Lower leg skin (tissue), 3 donors: Measurements from ENCODE around the gene CDH15.

ENCODE experiments used
- POLR2A ChIP-seq, 2 donors: fragments of 450-650 bp; IDR thresholded peaks; one replicate each; pipeline ENCODE4 v1.6.1; 2016 to 2017; ENCODE audit warnings: antibody characterized with exemption in 2 of 2, mild to moderate bottlenecking in 1 of 2, moderate library complexity in 1 of 2
- TF ChIP-seq, protein P1 (sequence below), 3 donors: fragments of 450-650 bp; IDR thresholded peaks; one replicate each; pipeline ENCODE4 v1.5.1; 2016; ENCODE audit warnings: antibody characterized with exemption in 3 of 3, mild to moderate bottlenecking in 3 of 3, moderate library complexity in 2 of 3

DNA sequence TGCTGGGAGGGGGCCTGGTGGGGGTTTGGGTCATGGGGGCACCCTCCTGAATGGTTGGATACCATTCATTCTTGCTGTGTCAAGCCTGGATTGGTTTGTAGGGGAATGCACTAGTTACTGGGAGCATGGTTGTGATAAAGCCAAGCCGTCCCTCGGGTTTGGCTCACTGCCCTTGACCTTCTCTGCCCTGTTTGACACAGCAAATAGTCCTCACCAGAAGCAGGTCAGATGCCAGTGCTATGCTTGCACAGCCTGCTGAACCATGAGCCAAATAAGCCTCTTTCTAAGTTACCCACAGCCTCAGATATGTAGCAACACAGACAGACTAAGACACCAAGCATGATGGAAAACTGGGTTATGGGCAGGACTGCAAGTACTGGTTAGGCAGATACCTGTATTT is 60.6 kb downstream of the CDH15 start:
- TF ChIP-seq, protein P1, sequence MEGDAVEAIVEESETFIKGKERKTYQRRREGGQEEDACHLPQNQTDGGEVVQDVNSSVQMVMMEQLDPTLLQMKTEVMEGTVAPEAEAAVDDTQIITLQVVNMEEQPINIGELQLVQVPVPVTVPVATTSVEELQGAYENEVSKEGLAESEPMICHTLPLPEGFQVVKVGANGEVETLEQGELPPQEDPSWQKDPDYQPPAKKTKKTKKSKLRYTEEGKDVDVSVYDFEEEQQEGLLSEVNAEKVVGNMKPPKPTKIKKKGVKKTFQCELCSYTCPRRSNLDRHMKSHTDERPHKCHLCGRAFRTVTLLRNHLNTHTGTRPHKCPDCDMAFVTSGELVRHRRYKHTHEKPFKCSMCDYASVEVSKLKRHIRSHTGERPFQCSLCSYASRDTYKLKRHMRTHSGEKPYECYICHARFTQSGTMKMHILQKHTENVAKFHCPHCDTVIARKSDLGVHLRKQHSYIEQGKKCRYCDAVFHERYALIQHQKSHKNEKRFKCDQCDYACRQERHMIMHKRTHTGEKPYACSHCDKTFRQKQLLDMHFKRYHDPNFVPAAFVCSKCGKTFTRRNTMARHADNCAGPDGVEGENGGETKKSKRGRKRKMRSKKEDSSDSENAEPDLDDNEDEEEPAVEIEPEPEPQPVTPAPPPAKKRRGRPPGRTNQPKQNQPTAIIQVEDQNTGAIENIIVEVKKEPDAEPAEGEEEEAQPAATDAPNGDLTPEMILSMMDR (IDR thresholded peaks at IDR 0.05): no peak
- no peak for TF ChIP-seq POLR2A (IDR thresholded peaks at IDR 0.05)
